ENCODE measurements around the gene PDZD7.

The PDZD7 gene

DNA sequence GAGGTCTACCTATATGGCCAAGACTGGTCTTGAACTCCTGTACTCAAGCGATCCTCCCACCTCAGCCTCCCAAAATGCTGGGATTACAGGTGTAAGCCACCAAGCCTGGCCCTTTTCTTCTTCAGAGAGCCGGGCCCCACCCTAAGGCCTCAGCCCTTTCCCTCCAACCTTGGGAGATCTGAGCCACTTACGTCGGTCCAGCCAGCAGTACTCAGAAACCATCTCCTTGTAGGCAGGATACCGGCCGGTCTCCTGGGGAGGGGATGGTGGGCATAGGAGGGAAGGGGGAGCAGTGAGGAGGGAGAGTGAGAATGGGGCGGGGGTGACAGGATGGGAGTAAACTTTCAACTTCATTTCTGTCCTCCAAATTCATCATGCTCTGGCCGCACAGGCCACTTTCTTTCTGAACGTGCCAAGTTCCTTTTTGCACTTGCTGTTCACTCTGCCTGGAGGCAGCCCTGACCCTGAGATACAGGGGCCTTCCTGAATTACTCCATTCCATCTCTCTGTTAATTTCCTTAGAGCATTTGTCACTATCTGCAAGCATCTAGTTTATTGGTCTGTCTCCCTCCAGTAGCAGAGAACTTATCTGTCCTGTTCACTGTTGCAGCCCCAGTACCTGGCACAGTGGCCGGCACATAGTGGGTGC lies 10.4 kb downstream of the PDZD7 start:
- no peak for ATAC-seq
- TF ChIP-seq ZNF8 (CRISPR knock-in tag; IDR thresholded peaks at IDR 0.05) = no peak
- TF ChIP-seq TCF4 (CRISPR knock-in tag; IDR thresholded peaks at IDR 0.05; ENCODE audit: borderline replicate concordance) = no peak
- no peak for TF ChIP-seq GLIS3 (CRISPR knock-in tag; IDR thresholded peaks at IDR 0.05)
- TF ChIP-seq, protein P1, sequence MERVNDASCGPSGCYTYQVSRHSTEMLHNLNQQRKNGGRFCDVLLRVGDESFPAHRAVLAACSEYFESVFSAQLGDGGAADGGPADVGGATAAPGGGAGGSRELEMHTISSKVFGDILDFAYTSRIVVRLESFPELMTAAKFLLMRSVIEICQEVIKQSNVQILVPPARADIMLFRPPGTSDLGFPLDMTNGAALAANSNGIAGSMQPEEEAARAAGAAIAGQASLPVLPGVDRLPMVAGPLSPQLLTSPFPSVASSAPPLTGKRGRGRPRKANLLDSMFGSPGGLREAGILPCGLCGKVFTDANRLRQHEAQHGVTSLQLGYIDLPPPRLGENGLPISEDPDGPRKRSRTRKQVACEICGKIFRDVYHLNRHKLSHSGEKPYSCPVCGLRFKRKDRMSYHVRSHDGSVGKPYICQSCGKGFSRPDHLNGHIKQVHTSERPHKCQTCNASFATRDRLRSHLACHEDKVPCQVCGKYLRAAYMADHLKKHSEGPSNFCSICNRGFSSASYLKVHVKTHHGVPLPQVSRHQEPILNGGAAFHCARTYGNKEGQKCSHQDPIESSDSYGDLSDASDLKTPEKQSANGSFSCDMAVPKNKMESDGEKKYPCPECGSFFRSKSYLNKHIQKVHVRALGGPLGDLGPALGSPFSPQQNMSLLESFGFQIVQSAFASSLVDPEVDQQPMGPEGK (CRISPR knock-in tag; IDR thresholded peaks at IDR 0.05; ENCODE audit: borderline replicate concordance) = no peak
- no peak for TF ChIP-seq TOX (CRISPR knock-in tag; IDR thresholded peaks at IDR 0.05; ENCODE audit: borderline replicate concordance)
- TF ChIP-seq ARNTL (CRISPR knock-in tag; IDR thresholded peaks at IDR 0.05; ENCODE audit: borderline replicate concordance, low read depth) = no peak
- no peak for TF ChIP-seq OSR1 (CRISPR knock-in tag; IDR thresholded peaks at IDR 0.05)
- TF ChIP-seq POU6F1 (CRISPR knock-in tag; IDR thresholded peaks at IDR 0.05; ENCODE audit: borderline replicate concordance, low read depth) = no peak
- no peak for TF ChIP-seq BACH2 (CRISPR knock-in tag; IDR thresholded peaks at IDR 0.05; ENCODE audit: borderline replicate concordance)
- TF ChIP-seq ZFP3 (CRISPR knock-in tag; IDR thresholded peaks at IDR 0.05) = no peak
- TF ChIP-seq, protein P2, sequence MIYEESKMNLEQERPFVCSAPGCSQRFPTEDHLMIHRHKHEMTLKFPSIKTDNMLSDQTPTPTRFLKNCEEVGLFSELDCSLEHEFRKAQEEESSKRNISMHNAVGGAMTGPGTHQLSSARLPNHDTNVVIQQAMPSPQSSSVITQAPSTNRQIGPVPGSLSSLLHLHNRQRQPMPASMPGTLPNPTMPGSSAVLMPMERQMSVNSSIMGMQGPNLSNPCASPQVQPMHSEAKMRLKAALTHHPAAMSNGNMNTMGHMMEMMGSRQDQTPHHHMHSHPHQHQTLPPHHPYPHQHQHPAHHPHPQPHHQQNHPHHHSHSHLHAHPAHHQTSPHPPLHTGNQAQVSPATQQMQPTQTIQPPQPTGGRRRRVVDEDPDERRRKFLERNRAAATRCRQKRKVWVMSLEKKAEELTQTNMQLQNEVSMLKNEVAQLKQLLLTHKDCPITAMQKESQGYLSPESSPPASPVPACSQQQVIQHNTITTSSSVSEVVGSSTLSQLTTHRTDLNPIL (CRISPR knock-in tag; IDR thresholded peaks at IDR 0.05; ENCODE audit: low read depth) = no peak
- TF ChIP-seq ESRRG (CRISPR knock-in tag; IDR thresholded peaks at IDR 0.05) = no peak
- TF ChIP-seq ZC3H10 (CRISPR knock-in tag; IDR thresholded peaks at IDR 0.05) = no peak

- TF ChIP-seq ISL1 (CRISPR knock-in tag; IDR thresholded peaks at IDR 0.05) (no peak), ZNF70 (CRISPR knock-in tag; IDR thresholded peaks at IDR 0.05) (no peak), TCF4 (CRISPR knock-in tag; IDR thresholded peaks at IDR 0.05; ENCODE audit: borderline replicate concordance) (no peak), ARNTL (CRISPR knock-in tag; IDR thresholded peaks at IDR 0.05; ENCODE audit: borderline replicate concordance, low read depth) (no peak), ZNF565 (CRISPR knock-in tag; conservative IDR thresholded peaks at IDR 0.05; ENCODE audit: low read depth) (no peak), RARB (CRISPR knock-in tag; IDR thresholded peaks at IDR 0.05) (no peak), TOX (CRISPR knock-in tag; IDR thresholded peaks at IDR 0.05; ENCODE audit: borderline replicate concordance) (no peak), ESRRG (CRISPR knock-in tag; IDR thresholded peaks at IDR 0.05) (no peak), PPARA (CRISPR knock-in tag; IDR thresholded peaks at IDR 0.05; ENCODE audit: borderline replicate concordance) (no peak), BACH2 (CRISPR knock-in tag; IDR thresholded peaks at IDR 0.05; ENCODE audit: borderline replicate concordance) (no peak), CSDC2 (CRISPR knock-in tag; IDR thresholded peaks at IDR 0.05) (no peak), OSR1 (CRISPR knock-in tag; IDR thresholded peaks at IDR 0.05) (no peak)
- TF ChIP-seq, protein P3, sequence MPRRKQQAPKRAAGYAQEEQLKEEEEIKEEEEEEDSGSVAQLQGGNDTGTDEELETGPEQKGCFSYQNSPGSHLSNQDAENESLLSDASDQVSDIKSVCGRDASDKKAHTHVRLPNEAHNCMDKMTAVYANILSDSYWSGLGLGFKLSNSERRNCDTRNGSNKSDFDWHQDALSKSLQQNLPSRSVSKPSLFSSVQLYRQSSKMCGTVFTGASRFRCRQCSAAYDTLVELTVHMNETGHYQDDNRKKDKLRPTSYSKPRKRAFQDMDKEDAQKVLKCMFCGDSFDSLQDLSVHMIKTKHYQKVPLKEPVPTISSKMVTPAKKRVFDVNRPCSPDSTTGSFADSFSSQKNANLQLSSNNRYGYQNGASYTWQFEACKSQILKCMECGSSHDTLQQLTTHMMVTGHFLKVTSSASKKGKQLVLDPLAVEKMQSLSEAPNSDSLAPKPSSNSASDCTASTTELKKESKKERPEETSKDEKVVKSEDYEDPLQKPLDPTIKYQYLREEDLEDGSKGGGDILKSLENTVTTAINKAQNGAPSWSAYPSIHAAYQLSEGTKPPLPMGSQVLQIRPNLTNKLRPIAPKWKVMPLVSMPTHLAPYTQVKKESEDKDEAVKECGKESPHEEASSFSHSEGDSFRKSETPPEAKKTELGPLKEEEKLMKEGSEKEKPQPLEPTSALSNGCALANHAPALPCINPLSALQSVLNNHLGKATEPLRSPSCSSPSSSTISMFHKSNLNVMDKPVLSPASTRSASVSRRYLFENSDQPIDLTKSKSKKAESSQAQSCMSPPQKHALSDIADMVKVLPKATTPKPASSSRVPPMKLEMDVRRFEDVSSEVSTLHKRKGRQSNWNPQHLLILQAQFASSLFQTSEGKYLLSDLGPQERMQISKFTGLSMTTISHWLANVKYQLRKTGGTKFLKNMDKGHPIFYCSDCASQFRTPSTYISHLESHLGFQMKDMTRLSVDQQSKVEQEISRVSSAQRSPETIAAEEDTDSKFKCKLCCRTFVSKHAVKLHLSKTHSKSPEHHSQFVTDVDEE (CRISPR knock-in tag; IDR thresholded peaks at IDR 0.05) = no peak
- TF ChIP-seq, protein P1 (CRISPR knock-in tag; IDR thresholded peaks at IDR 0.05; ENCODE audit: borderline replicate concordance) = no peak
- ATAC-seq = no peak
Observed at GRCh38 chr10:101019440-101019703, 11.6 kb downstream of the PDZD7 start.

Data from SK-N-SH treated with all-trans-retinoic acid at 6 μM for 48 hours (cell line).